Aorta (tissue), 5 donors: Measurements from ENCODE around the gene PRKN. TPM values are rescaled to one million over a fixed set of nuclear protein-coding genes. Genes with fewer than 3 reads are reported as not detected.

Experiments used
- ATAC-seq: fragments of 200-7000 bp; cut with Tn5 transposase; one replicate; pipeline ENCODE4 v1.9.1; 2022; ENCODE audit warnings: moderate library complexity; ENCODE audit not compliant: low FRiP score
- DNase-seq, 2 donors: peaks; one replicate each; pipeline ENCODE4 v3.0.0-alpha.2; 2020
- H3K27ac ChIP-seq, 2 donors: one replicate each; pipeline ENCODE4 v1.5.1; 2013; ENCODE audit warnings: low read length in 2 of 2, mild to moderate bottlenecking in 2 of 2, moderate library complexity in 2 of 2, control low read depth in 1 of 2, inconsistent platforms in 1 of 2, low read depth in 1 of 2
- H3K27me3 ChIP-seq, 2 donors: one replicate each; pipeline ENCODE4 v1.6.1; 2013; ENCODE audit warnings: control low read depth in 1 of 2, low read length in 1 of 2, mild to moderate bottlenecking in 1 of 2, moderate library complexity in 1 of 2; ENCODE audit not compliant: insufficient read depth in 2 of 2, control insufficient read depth in 1 of 2
- H3K36me3 ChIP-seq, 2 donors: one replicate each; pipeline ENCODE4 v1.6.1; 2013; ENCODE audit warnings: control low read depth in 1 of 2, low read length in 1 of 2, mild to moderate bottlenecking in 1 of 2; ENCODE audit not compliant: insufficient read depth in 2 of 2, control insufficient read depth in 1 of 2
- H3K4me1 ChIP-seq, 2 donors: one replicate each; pipeline ENCODE4 v1.6.1; 2013; ENCODE audit warnings: low read length in 2 of 2, control low read depth in 1 of 2, mild to moderate bottlenecking in 1 of 2, moderate library complexity in 1 of 2; ENCODE audit not compliant: insufficient read depth in 2 of 2, control insufficient read depth in 1 of 2
- H3K4me3 ChIP-seq, 2 donors: one replicate each; pipeline ENCODE4 v1.5.1; 2013; ENCODE audit warnings: low read length in 2 of 2, control low read depth in 1 of 2, mild to moderate bottlenecking in 1 of 2
- H3K9me3 ChIP-seq: one replicate; pipeline ENCODE4 v1.6.1; 2013; ENCODE audit warnings: mild to moderate bottlenecking, low read length; ENCODE audit not compliant: control insufficient read depth
- WGBS, 2 donors: extraction: QIAGEN DNeasy Blood & Tissue Kit; methylation state at CpG; one replicate each; pipeline ENCODE4 v1.1.7; 2013; 5-methylcytosine and 5-hydroxymethylcytosine counted together
- intact Hi-C, 2 donors: fragments of 100-400 bp; cut with DNase I; formaldehyde crosslinking; loops; one replicate each; pipeline versions ENCODE4 v1.14.2 to v1.15.0; 2022
- polyA plus RNA-seq, 2 donors: library from polyadenylated mRNA; stranded (reverse); fragments of 200-250 nt; gene quantifications; one replicate each; pipeline ENCODE4 v1.2.3, GENCODE V29; 2013
- total RNA-seq, 2 donors: library from RNA; stranded (reverse); fragmentation: NEBNext Ultra II Directional; extraction: Animal tissue kit (Norgen Biotek cat#: 25700); gene quantifications; one replicate each; pipeline ENCODE4 v1.2.1, GENCODE V29; 2021
- donor health status: healthy with polysubstance abuse.
- donor health status: Bipolar disorder and iron deficiency.
- donor health status: DM: no; HTN: no; CAD: no.
- donor health status: DM: no; HTN: no; CAD: no.
- donor health status: DM: yes; HTN: yes; CAD: no.

PRKN gene
- total and polyA plus RNA-seq, 4 donors, result 1.0 to 17.3 (median 5.7) TPM

DNA sequence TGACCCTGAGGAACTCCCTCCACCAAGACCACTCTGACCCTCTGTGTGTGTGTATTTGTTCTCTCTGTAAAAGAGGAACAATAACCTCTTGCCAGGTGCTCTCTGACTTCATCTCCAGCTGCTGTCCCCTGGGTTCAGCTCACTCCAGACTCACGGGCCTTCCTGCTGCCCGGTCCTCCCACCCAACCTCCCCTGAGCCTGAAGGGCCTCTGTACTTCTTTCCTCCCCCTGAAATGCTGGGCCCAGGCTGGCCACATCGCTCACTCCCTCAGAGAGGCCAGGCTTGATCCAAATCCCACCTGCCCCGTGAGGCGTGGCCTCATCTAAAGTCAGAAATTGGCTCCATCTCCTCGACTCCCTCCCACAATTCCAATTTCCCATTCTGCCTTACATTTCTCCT is 202.4 kb downstream of the PRKN start:
- Histone ChIP-seq H3K27me3 (no peaks in the 10 kb centered on the region), H3K27ac (no peak overlapping the region), H3K36me3 (no peaks in the 10 kb centered on the region), H3K9me3 (no peaks in the 10 kb centered on the region), H3K4me3 (no peak overlapping the region), H3K4me1 (no peaks in the 10 kb centered on the region)
- 94% methylated on average over 6 of the region's 6 CpGs for WGBS, 2 donors
- intact Hi-C loops, result no loop called here
- no peak for ATAC-seq
- peak in 1 of 2 donors; percentile 49 for DNase-seq

DNA sequence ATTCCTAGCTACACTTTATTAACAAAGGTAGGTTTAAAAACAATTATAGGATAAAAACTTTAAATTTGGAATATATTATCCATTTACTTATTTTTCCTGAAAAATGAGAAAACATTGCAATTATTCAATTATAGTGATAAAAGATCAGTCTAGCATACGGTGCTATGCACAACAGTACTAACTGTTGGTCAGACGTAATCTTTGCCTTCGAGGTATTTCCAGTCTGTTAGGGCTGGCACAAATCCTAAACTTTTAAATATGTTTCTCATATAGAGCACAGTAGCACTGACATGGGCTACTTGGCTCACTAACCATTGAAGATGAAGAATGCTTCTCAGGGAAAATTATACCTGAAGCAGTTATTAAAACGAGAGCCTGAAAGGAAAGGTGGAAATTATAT is 214.8 kb downstream of the PRKN start:
- H3K27ac ChIP-seq, result no peak overlapping the region
- H3K36me3 ChIP-seq, result no peaks in the 10 kb centered on the region
- H3K27me3 ChIP-seq, result no peaks in the 10 kb centered on the region
- ATAC-seq (no peak), DNase-seq (no peak)
- 69 to 81% methylated on average over 4 of the region's 4 CpGs for WGBS, 2 donors
- no peaks in the 10 kb centered on the region for H3K4me1 ChIP-seq
- H3K4me3 ChIP-seq, result no peak overlapping the region
- intact Hi-C loops, result no loop called here
- H3K9me3 ChIP-seq, result no peaks in the 10 kb centered on the region

DNA sequence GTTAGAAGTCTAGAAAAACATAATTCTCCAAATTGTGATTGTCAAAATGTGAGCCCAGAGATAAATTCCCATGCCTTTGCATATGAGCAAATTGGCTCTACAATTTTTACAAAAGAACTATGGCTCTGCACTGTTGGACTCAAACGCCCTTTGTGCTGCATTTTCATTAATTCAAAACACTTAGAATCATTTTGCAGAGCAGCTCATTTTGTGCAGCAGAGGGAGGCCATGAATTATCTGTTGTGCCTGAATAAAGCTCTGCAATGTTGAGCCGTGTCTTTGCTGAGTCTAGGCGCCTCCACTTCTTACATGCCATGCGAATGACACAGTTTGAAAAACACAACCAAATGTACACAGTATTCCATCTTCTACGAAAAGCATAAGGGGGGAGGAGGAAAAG is 230.2 kb downstream of the PRKN start:
- H3K36me3 ChIP-seq, result no peaks in the 10 kb centered on the region
- WGBS, 2 donors, result 57 to 62% methylated on average over 5 of the region's 5 CpGs
- ATAC-seq (no peak), DNase-seq (no peak)
- H3K4me1 ChIP-seq, result no peaks in the 10 kb centered on the region
- H3K9me3 ChIP-seq, result no peaks in the 10 kb centered on the region
- H3K27ac ChIP-seq, result no peak overlapping the region
- intact Hi-C loops, result no loop called here
- H3K4me3 ChIP-seq, result no peak overlapping the region
- H3K27me3 ChIP-seq, result no peaks in the 10 kb centered on the region

DNA sequence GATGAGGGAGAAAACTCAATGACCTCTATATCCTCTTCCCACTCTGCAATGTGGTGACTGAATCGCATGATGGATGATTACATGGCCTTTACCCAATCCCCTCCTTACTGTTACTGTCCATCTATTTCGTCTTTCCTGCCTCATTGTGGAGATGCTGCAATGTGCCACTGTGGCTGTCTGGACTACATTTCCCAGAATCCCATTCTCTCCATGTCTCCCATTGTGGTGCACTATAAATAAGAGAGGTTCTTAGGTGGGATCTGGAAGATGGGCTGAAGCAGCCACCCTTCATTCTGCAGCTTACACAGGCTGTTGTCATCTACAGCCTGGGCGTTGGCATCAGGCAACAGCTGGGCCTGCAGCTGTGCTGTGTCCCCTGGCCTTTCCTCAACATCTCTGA is 233.6 kb downstream of the PRKN start:
- ATAC-seq, result no peak
- H3K27ac ChIP-seq, result no peak overlapping the region
- no peak for DNase-seq
- no peaks in the 10 kb centered on the region for H3K4me1 ChIP-seq
- H3K9me3 ChIP-seq, result no peaks in the 10 kb centered on the region
- no peaks in the 10 kb centered on the region for H3K27me3 ChIP-seq
- no peaks in the 10 kb centered on the region for H3K36me3 ChIP-seq
- WGBS, 2 donors, result 97% methylated on average over 3 of the region's 3 CpGs
- intact Hi-C loops, result no loop called here
- no peak overlapping the region for H3K4me3 ChIP-seq

DNA sequence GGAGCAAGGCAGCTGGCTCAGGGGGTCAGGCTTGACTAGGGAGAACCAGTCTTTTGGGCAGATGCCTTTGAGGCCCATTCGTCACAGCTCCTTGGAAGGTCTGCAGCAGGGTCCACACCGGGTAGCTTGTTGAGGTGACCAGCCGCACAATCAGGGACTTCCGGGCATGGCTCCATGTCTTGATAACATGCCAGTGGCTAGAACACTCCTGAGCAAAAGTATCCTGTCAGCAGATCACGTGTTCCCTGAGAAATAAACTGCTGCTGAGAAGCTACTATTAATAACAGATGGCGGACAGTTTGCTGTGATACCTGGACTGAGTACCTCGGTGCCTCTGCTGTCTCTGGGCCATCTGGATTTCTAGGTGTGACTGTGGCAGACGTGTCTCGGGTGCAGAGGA is 235.9 kb downstream of the PRKN start:
- ATAC-seq (no peak), DNase-seq (no peak)
- Histone ChIP-seq H3K9me3 (no peaks in the 10 kb centered on the region), H3K27me3 (no peaks in the 10 kb centered on the region), H3K4me1 (no peaks in the 10 kb centered on the region), H3K36me3 (no peaks in the 10 kb centered on the region), H3K4me3 (no peak overlapping the region), H3K27ac (no peak overlapping the region)
- 85 to 86% methylated on average over 9 of the region's 9 CpGs for WGBS, 2 donors
- intact Hi-C loops, result no loop called here

DNA sequence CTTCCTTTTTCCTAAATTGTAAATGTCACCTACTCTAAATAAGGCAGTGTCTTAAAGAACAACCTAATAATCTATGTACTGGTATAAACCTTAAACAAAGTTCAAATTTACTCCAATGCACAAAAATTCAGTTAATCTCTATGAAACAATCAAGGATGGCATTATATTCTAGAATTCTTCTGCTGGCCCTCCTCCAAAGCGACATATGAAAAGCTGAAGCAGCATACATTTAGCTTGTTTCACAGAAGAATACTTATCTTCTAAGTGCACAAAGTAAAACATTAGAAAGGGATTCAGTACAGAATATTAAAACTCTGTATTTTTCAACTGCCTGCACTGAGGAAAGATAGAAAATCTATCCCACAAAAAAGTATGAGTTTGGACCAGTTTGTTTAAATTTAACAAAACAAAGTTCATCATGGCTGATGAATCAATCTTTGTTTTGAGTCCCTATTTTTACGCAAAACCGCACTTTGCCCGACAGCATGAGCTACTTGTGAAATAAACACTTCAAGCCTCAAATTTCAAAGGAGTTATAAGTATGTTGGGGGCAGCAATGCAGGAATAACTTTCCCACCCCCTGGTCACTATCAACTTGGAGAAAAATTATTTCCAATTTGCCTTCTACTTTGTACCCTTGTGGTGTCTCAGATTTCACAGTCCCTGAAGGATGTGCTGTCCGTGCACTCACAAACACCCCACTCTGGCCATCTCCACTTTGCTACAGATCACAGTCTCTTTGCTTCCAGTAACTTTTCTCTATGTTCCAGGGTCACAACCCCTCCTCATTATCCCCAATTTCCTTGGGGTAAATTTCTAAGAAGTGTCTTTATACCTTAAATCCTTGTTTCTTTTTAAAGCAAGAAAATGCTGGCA is 238.2 kb downstream of the PRKN start:
- H3K27ac ChIP-seq, result no peak overlapping the region
- H3K4me1 ChIP-seq, result no peaks in the 10 kb centered on the region
- no peaks in the 10 kb centered on the region for H3K36me3 ChIP-seq
- no peak for DNase-seq
- H3K27me3 ChIP-seq, result no peaks in the 10 kb centered on the region
- ATAC-seq, result no peak
- H3K9me3 ChIP-seq, result no peaks in the 10 kb centered on the region
- no peak overlapping the region for H3K4me3 ChIP-seq
- intact Hi-C loops, result no loop called here
- 96 to 97% methylated on average over 5 of the region's 5 CpGs for WGBS, 2 donors

DNA sequence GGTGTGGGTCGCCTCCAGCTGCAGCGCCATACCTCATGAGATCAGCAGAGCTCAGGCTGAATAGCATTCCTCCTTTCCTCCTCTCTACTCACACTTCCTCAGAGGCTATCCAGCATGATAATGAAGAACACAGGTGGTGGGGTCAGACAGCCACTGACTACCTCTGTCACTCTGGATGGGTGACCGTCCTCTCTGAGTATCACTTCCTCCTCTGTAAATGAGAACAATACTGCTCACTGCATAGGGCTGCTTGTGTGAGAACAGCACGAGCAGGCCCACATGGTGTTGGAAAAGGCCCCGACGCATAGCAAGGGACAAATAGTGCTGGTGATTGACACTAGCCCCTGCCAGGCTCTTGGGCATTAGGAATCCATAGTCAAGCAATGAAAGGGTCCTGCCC is 239.1 kb downstream of the PRKN start:
- no peaks in the 10 kb centered on the region for H3K4me1 ChIP-seq
- 97% methylated on average over 6 of the region's 6 CpGs for WGBS, 2 donors
- H3K4me3 ChIP-seq, result no peak overlapping the region
- no peaks in the 10 kb centered on the region for H3K36me3 ChIP-seq
- H3K9me3 ChIP-seq, result no peaks in the 10 kb centered on the region
- no peak for ATAC-seq
- no peak overlapping the region for H3K27ac ChIP-seq
- no peaks in the 10 kb centered on the region for H3K27me3 ChIP-seq
- no peak for DNase-seq
- intact Hi-C loops, result no loop called here

DNA sequence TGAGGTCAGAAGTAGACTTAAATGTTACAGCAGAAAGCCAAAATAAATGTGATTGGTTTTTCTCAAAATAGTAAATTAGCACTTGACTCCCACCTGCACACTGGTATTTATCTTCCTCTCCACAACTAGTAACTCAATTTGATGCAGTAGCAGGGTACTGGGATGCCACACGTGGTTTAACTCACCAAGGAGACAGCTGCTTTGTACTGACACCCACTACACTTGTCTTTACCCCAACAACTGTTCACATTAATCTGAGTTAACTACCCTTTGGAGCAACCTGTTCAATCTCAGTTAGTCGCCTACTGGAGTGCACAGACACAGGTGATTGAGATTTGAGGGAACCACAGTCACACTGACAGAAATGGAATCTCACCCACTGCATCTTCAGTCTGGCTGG is 242.1 kb downstream of the PRKN start:
- DNase-seq, result no peak
- Histone ChIP-seq H3K4me3 (peak overlapping the region; percentile 43 to 72), H3K36me3 (no peaks in the 10 kb centered on the region), H3K4me1 (no peaks in the 10 kb centered on the region), H3K27ac (no peak overlapping the region), H3K27me3 (no peaks in the 10 kb centered on the region), H3K9me3 (no peaks in the 10 kb centered on the region)
- WGBS, 2 donors, result 31 to 45% methylated on average over 2 of the region's 2 CpGs
- intact Hi-C loops, result no loop called here
- no peak for ATAC-seq

DNA sequence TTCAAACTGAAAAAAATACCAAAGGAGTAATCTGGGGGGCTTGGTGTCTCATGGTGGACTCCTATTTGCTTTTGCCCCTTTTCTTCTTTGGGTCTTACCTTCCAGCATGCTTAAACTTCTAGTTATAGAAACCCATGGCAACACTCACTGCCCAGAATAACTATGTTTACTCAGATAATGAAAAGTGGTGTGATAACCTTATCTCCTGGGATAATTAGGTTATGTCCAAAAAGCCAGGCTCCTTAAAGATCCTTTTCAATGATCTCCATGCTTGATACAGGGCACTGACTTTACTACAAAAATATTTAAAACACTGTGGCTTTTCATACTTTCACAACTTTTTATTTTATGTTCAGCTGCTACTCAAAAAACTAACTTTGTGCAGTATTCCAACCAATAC is 245.6 kb downstream of the PRKN start:
- DNase-seq, result no peak
- no peaks in the 10 kb centered on the region for H3K27me3 ChIP-seq
- ATAC-seq, result no peak
- H3K9me3 ChIP-seq, result peaks cover 2% of the 10 kb centered on the region
- no peaks in the 10 kb centered on the region for H3K36me3 ChIP-seq
- intact Hi-C loops, result no loop called here
- no peak overlapping the region for H3K27ac ChIP-seq
- H3K4me3 ChIP-seq, result no peak overlapping the region
- H3K4me1 ChIP-seq, result no peaks in the 10 kb centered on the region
